H1 (cell line): ENCODE data around the gene RCAN2. TPM values are rescaled to one million over a fixed set of nuclear protein-coding genes. Genes with fewer than 3 reads are reported as not detected.

Source experiments
- CREB1 ChIP-seq: IDR thresholded peaks from 2 replicates; pipeline ENCODE4 v1.6.1; 2012; ENCODE audit warnings: inconsistent platforms
- FOSL1 ChIP-seq: IDR thresholded peaks from 2 replicates; pipeline ENCODE4 v1.6.1; 2011; ENCODE audit warnings: mild to moderate bottlenecking, low read depth, low read length, moderate library complexity; ENCODE audit not compliant: insufficient read depth
- POLR2A ChIP-seq, 2 experiments: IDR thresholded peaks; 1 replicate in 1 of 2; 2 replicates in 1 of 2; pipeline ENCODE4 v1.6.1; 2011; ENCODE audit warnings: low read depth in 2 of 2, low read length in 2 of 2, mild to moderate bottlenecking in 2 of 2; ENCODE audit errors: control extremely low read depth in 1 of 2
- polyA plus RNA-seq, 7 experiments: library from polyadenylated mRNA; depleted of rRNA in 3 of 7; stranded (reverse) in 5 of 7; unstranded in 2 of 7; fragments of >200 nt in 5 of 7; fragments of 200-250 nt in 2 of 7; gene quantifications; 1 replicate in 5 of 7; 2 replicates in 1 of 7; 4 replicates in 1 of 7; pipeline versions ENCODE4 v1.2.1 to v1.2.3, GENCODE V29; 2011 to 2013; ENCODE audit warnings: missing spikeins in 2 of 7, mixed read lengths in 2 of 7
- total RNA-seq: library from RNA; stranded (reverse); fragmentation: NEBNext Ultra II Directional; extraction: Animal tissue kit (Norgen Biotek cat#: 25700); gene quantifications from 2 replicates; pipeline ENCODE4 v1.2.1, GENCODE V29; 2021

Gene RCAN2
- total and polyA plus RNA-seq, 2 of the 8 experiments (the other 6 are each of a cell fraction or from before 2014, with no cell fraction given): 5.0 to 8.5 TPM

DNA sequence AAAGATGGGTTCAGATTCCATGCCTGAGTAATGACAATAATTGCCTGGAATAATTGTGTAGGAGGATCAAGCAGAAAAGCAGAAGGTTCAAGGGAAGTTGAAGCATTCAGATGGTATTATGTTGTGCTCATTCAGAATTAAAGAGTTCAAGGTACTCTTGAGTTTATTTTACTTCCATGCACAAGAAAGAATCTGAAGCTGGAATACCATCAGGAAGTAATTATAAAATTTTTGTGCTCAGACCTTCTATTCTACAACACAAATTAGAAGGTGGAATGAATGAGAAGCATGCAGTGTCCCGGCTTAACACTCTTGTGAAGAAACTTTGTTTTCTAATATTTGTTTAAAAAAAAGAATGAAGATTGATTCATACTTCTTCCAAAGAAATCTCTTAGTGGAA is 181.1 kb downstream of the RCAN2 start (continued):
- TF ChIP-seq FOSL1 (no peak), POLR2A (IDR thresholded peaks at IDR 0.05; ENCODE audit: control extremely low read depth in 1 of 2, low read depth in 2 of 2, low read length in 2 of 2) (no peak), CREB1 (no peak)
